HG03064 (cell line): Measurements from ENCODE around the gene LMAN1.

Experiments used
- ATAC-seq: cut with Tn5 transposase; IDR thresholded peaks from one replicate; pipeline ENCODE4 v1.9.1; 2021; ENCODE audit warnings: low read depth; ENCODE audit not compliant: unreplicated experiment

The LMAN1 gene

GRCh38 chr18:59358712-59359575 lies at the start of gene LMAN1:
Gene LMAN1 (minus strand): TSS chr18:59359265. CDS start chr18:59359244, 21 bp downstream.
- ATAC-seq, result peak; percentile 95

GRCh38 chr18:59402432-59403090 lies 43.5 kb upstream of the LMAN1 start:
- ATAC-seq, result peak; percentile 85

GRCh38 chr18:59400407-59400806 lies 41.3 kb upstream of the LMAN1 start:
- ATAC-seq, result no peak

GRCh38 chr18:59395226-59396175 lies 36.4 kb upstream of the LMAN1 start:
- ATAC-seq, result no peak

- no peak for ATAC-seq
These were observed 34.3 kb upstream of the LMAN1 start for GRCh38 chr18:59393381-59393780.

GRCh38 chr18:59388817-59389216 lies 29.8 kb upstream of the LMAN1 start:
- ATAC-seq, result no peak

GRCh38 chr18:59387687-59388565 lies 28.9 kb upstream of the LMAN1 start:
- ATAC-seq, result no peak

GRCh38 chr18:59386909-59387686 lies 28.0 kb upstream of the LMAN1 start:
- no peak for ATAC-seq

- ATAC-seq, result no peak
These were observed 26.1 kb upstream of the LMAN1 start for GRCh38 chr18:59385191-59385590.

- no peak for ATAC-seq
These were observed 24.8 kb upstream of the LMAN1 start for GRCh38 chr18:59383851-59384250.

GRCh38 chr18:59382383-59382782 lies 23.3 kb upstream of the LMAN1 start:
- no peak for ATAC-seq

GRCh38 chr18:59381949-59382348 lies 22.9 kb upstream of the LMAN1 start:
- no peak for ATAC-seq

- ATAC-seq, result no peak
These were observed 21.6 kb upstream of the LMAN1 start for GRCh38 chr18:59380706-59381105.

GRCh38 chr18:59379772-59380522 lies 20.9 kb upstream of the LMAN1 start:
- ATAC-seq, result no peak

GRCh38 chr18:59377613-59378337 lies 18.7 kb upstream of the LMAN1 start:
- ATAC-seq, result no peak

GRCh38 chr18:59376351-59376935 lies 17.4 kb upstream of the LMAN1 start:
- ATAC-seq, result no peak

- ATAC-seq, result no peak
These were observed 15.1 kb upstream of the LMAN1 start for GRCh38 chr18:59374128-59374527.
